ENCODE results near the gene YY1AP1. TPM values are rescaled to one million over a fixed set of nuclear protein-coding genes. Genes with fewer than 3 reads are reported as not detected.
"Not testable (repeated sequence)": the region's sequence is repeated elsewhere in the genome, so short reads cannot be mapped to it uniquely, and the experiment has no call there.

Gene YY1AP1
- polyA plus RNA-seq, 1 of the 3 experiments (the other 2 are of a cell fraction) = 45.0 TPM

DNA sequence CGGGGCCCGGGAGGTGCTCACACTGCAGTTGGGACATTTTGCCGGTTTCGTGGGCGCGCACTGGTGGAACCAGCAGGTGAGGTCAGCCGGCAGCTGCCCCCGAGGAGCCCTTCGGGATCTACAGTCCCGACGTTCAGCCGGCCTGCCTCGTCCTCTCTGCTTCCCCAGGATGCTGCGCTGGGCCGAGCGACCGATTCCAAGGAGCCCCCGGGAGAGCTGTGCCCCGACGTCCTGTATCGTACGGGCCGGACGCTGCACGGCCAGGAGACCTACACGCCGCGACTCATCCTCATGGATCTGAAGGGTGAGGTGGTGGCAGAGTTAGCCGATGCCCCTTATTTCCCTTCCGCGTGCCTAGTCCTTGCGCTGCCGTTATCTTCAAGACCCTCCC is 78.3 kb downstream of the YY1AP1 start:
- WGBS (ENCODE audit: low lambda C conversion rate) = no CpG with 5 or more reads among the region's 33 CpGs
- H3K27ac ChIP-seq (ENCODE audit: low read depth in 2 of 2, low read length in 1 of 2); H4K20me1 ChIP-seq (ENCODE audit: insufficient read depth); H3K9me2 ChIP-seq; H2AFZ ChIP-seq (ENCODE audit: low read depth); H3K79me2 ChIP-seq (ENCODE audit: insufficient read depth); H3K27me3 ChIP-seq (ENCODE audit: insufficient read depth); H3K9me3 ChIP-seq; H3F3A ChIP-seq (replicated peaks; ENCODE audit: insufficient read depth); DNase-seq; H3K4me2 ChIP-seq; POLR2A ChIA-PET; H3K4me1 ChIP-seq (ENCODE audit: control insufficient read depth in 1 of 2, insufficient read depth in 2 of 2, low read depth in 1 of 2, low read length in 1 of 2): not testable (repeated sequence)
- H3K9ac ChIP-seq = peak overlapping the region; percentile 51; the same call in 1 of the 2 replicates
- CTCF ChIA-PET = interaction anchor here (0.6 kb wide), 1 partner anchor 359 kb away, joined by 3 read pairs; no protein-coding TSS in a partner anchor
- H3K36me3 ChIP-seq (replicated peaks in 1 of 2; ENCODE audit: control insufficient read depth in 1 of 2, insufficient read depth in 2 of 2, low read length in 1 of 2) = peaks cover 5 to 11% of the 10 kb centered on the region in 2 experiments
- peak overlapping the region; percentile 61 to 66; a peak in 3 of 4 replicates for H3K4me3 ChIP-seq (ENCODE audit: low read depth in 2 of 2, low read length in 1 of 2)

DNA sequence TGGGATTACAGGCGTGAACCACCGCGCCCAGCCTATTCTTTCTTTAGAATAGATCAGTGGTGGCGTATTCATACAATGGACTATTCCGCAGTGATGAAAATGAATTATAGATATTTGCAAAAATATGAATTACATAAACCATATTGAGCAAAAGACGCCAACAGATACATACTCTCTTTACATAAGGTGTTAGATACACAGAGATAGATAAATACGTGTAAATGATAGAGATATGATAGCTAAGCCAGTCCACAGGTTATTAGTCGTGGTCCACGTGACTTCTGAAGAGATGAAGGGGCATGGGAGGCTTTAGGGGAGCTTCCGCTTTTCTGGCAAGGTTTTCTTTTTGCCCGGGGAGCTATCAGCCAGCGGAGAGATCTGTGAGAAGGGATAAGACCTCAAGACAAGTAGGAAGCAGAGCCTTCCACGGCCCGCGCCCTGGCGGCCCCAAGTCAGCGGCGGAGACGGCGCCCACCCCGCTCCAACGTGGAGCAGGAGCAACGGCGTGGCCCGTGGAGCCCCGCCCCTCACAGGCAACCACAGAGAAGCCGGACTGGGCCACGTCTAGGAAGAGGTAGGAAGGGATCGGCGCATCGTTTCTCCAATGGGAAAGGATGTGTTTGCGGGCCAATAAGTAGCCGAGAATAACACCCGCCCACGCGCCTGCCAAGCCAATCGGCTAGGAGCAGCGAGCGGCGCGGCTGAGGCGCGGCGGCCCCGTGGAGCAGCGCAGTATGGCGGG is 78.9 kb downstream of the YY1AP1 start, which contains the start of gene MSTO1:
Gene MSTO1, plus strand, starts transcription at position 704 of the 742 bp plus-strand sequence. Its CDS starts 31 bp downstream, at position 735.
- H3K4me3 ChIP-seq (ENCODE audit: low read depth in 2 of 2, low read length in 1 of 2) = peak within 1 kb of the TSS; percentile 61 to 66
- no peaks in the 10 kb centered on the region for H3K9me2 ChIP-seq
- H3K79me2 ChIP-seq (ENCODE audit: insufficient read depth) = no peaks in the 10 kb centered on the region
- DNase-seq = peak; percentile 93
- H3K4me1 ChIP-seq (ENCODE audit: control insufficient read depth in 1 of 2, insufficient read depth in 2 of 2, low read depth in 1 of 2, low read length in 1 of 2) = no peaks in the 10 kb centered on the region
- TF ChIP-seq, protein P1, sequence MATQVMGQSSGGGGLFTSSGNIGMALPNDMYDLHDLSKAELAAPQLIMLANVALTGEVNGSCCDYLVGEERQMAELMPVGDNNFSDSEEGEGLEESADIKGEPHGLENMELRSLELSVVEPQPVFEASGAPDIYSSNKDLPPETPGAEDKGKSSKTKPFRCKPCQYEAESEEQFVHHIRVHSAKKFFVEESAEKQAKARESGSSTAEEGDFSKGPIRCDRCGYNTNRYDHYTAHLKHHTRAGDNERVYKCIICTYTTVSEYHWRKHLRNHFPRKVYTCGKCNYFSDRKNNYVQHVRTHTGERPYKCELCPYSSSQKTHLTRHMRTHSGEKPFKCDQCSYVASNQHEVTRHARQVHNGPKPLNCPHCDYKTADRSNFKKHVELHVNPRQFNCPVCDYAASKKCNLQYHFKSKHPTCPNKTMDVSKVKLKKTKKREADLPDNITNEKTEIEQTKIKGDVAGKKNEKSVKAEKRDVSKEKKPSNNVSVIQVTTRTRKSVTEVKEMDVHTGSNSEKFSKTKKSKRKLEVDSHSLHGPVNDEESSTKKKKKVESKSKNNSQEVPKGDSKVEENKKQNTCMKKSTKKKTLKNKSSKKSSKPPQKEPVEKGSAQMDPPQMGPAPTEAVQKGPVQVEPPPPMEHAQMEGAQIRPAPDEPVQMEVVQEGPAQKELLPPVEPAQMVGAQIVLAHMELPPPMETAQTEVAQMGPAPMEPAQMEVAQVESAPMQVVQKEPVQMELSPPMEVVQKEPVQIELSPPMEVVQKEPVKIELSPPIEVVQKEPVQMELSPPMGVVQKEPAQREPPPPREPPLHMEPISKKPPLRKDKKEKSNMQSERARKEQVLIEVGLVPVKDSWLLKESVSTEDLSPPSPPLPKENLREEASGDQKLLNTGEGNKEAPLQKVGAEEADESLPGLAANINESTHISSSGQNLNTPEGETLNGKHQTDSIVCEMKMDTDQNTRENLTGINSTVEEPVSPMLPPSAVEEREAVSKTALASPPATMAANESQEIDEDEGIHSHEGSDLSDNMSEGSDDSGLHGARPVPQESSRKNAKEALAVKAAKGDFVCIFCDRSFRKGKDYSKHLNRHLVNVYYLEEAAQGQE (IDR thresholded peaks at IDR 0.05; ENCODE audit: low read depth, low read length) = no peak
- TF ChIP-seq, protein P2, sequence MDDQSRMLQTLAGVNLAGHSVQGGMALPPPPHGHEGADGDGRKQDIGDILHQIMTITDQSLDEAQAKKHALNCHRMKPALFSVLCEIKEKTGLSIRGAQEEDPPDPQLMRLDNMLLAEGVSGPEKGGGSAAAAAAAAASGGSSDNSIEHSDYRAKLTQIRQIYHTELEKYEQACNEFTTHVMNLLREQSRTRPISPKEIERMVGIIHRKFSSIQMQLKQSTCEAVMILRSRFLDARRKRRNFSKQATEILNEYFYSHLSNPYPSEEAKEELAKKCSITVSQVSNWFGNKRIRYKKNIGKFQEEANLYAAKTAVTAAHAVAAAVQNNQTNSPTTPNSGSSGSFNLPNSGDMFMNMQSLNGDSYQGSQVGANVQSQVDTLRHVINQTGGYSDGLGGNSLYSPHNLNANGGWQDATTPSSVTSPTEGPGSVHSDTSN (IDR thresholded peaks at IDR 0.05) = peak; percentile 68
- TF ChIP-seq RAD21 (IDR thresholded peaks at IDR 0.05; ENCODE audit: low read length) = no peak
- TF ChIP-seq ELF1 (IDR thresholded peaks at IDR 0.05) = peak; percentile 55; the same call in 1 of the 2 replicates
- TF ChIP-seq NFIC (IDR thresholded peaks at IDR 0.05; ENCODE audit: borderline replicate concordance) = no peak
- TF ChIP-seq MEF2A (IDR thresholded peaks at IDR 0.05; ENCODE audit: borderline replicate concordance, low read depth) = no peak
- TF ChIP-seq, protein P3, sequence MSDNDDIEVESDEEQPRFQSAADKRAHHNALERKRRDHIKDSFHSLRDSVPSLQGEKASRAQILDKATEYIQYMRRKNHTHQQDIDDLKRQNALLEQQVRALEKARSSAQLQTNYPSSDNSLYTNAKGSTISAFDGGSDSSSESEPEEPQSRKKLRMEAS (IDR thresholded peaks at IDR 0.05; ENCODE audit: low read depth) = peak; percentile 86
- TF ChIP-seq, protein P4, sequence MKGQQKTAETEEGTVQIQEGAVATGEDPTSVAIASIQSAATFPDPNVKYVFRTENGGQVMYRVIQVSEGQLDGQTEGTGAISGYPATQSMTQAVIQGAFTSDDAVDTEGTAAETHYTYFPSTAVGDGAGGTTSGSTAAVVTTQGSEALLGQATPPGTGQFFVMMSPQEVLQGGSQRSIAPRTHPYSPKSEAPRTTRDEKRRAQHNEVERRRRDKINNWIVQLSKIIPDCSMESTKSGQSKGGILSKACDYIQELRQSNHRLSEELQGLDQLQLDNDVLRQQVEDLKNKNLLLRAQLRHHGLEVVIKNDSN (IDR thresholded peaks at IDR 0.05; ENCODE audit: borderline replicate concordance, low read depth) = peak; percentile 86
- peak; percentile 78 for TF ChIP-seq POLR2AphosphoS5 (IDR thresholded peaks at IDR 0.05; ENCODE audit: low read depth, low read length)
- TF ChIP-seq GABPA (IDR thresholded peaks at IDR 0.05; ENCODE audit: low read depth) = 0 out of 2 replicates have a peak, but pooled peaks have one; percentile 8
- TF ChIP-seq GATA2 (CRISPR knock-in tag; IDR thresholded peaks at IDR 0.05) = peak; percentile 36; the same call in 1 of the 2 replicates
- peak; percentile 51; the same call in 1 of the 2 replicates for TF ChIP-seq TAF1 (IDR thresholded peaks at IDR 0.05; ENCODE audit: borderline replicate concordance, low read depth, low read length)
- peak; percentile 97 for TF ChIP-seq MXI1 (IDR thresholded peaks at IDR 0.05; ENCODE audit: low read depth, low read length)
- TF ChIP-seq SIN3A (IDR thresholded peaks at IDR 0.05; ENCODE audit: borderline replicate concordance, low read depth, low read length) = peak; percentile 77; the same call in 1 of the 2 replicates
- WGBS (ENCODE audit: low lambda C conversion rate) = 4% methylated on average over 40 of the region's 47 CpGs
- ChIA-PET CTCF (interaction anchor here (0.5 to 0.6 kb wide), 2 partner anchors 359 to 437 kb away, joined by 3 read pairs; partner anchors contain the start of gene KRTCAP2), POLR2A (interaction anchor here (0.6 to 0.9 kb wide), 2 partner anchors 11 to 27 kb away, joined by 3 read pairs; no protein-coding TSS in a partner anchor)
- peaks cover 5 to 10% of the 10 kb centered on the region in 2 experiments for H3K36me3 ChIP-seq (replicated peaks in 1 of 2; ENCODE audit: control insufficient read depth in 1 of 2, insufficient read depth in 2 of 2, low read length in 1 of 2)
- H3K27ac ChIP-seq (ENCODE audit: low read depth in 2 of 2, low read length in 1 of 2) = peak within 1 kb of the TSS; percentile 64 to 85
- no peaks in the 10 kb centered on the region for H3K27me3 ChIP-seq (ENCODE audit: insufficient read depth)
- no peaks in the 10 kb centered on the region for H4K20me1 ChIP-seq (ENCODE audit: insufficient read depth)
- H3K9ac ChIP-seq = peak within 1 kb of the TSS; percentile 59
- H3K9me3 ChIP-seq = no peaks in the 10 kb centered on the region
- peak within 1 kb of the TSS; percentile 68 for H3K4me2 ChIP-seq
- H3F3A ChIP-seq (replicated peaks; ENCODE audit: insufficient read depth) = peaks cover 9% of the 10 kb centered on the region
- H2AFZ ChIP-seq (ENCODE audit: low read depth) = peak within 1 kb of the TSS; percentile 95

Measured in SK-N-SH (cell line).